ENCODE measurements around the gene CDK5RAP2.

- no peak for TF ChIP-seq POLR2A (IDR thresholded peaks at IDR 0.05)
- no peak for TF ChIP-seq CTCF (IDR thresholded peaks at IDR 0.05)
- no peak for TF ChIP-seq POLR2AphosphoS5 (IDR thresholded peaks at IDR 0.05; ENCODE audit: insufficient read depth in 1 of 2, low read depth in 1 of 2)
Measured at GRCh38 chr9:120390637-120391190, 189.3 kb downstream of the CDK5RAP2 start.

Measured in vagina (tissue), 2 donors.